B cell (primary cell): ENCODE data around the gene ARNT2.

Experiments used
- CTCF ChIP-seq: fragments of 200-600 bp; IDR thresholded peaks from one replicate; pipeline ENCODE4 v1.8.0; 2022; ENCODE audit warnings: antibody characterized with exemption, mild to moderate bottlenecking
- EZH2 ChIP-seq: IDR thresholded peaks from 2 replicates; pipeline ENCODE4 v1.6.1; 2012; ENCODE audit warnings: borderline replicate concordance, low read depth, mild to moderate bottlenecking, moderate library complexity, low read length; ENCODE audit not compliant: insufficient read depth, poor library complexity, severe bottlenecking

DNA sequence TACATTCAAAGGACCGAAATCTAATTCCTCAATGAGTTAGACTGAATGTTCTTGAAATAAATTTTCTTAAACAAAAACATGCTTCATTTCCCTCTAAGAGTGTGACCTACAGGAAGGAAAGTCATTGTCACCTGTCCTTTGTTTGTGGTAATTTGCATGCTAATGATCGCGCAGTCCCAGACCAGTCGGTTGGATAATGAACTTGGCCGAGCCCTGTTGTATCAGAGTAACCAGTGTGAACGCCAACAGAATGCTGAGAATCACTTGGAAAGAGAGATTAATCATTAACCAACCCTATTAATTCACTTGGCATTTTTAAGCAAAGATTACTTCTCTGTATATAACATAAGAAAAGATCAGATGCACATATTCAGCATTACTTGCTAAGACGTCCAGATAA, 8.1 kb upstream of the ARNT2 start:
- TF ChIP-seq CTCF (no peak), EZH2 (no peak)
